Ishikawa (cell line): ENCODE measurements around the gene TANGO6.

ENCODE experiments used
- YY1 ChIP-seq: IDR thresholded peaks from 2 replicates; pipeline ENCODE4 v1.6.1; 2012; ENCODE audit warnings: low read depth
- ZBTB7A ChIP-seq: IDR thresholded peaks from 2 replicates; pipeline ENCODE4 v1.6.1; 2012; ENCODE audit warnings: low read depth
- TF ChIP-seq, protein P1 (sequence below): IDR thresholded peaks from 2 replicates; pipeline ENCODE4 v1.6.1; 2012; ENCODE audit warnings: low read depth, mild to moderate bottlenecking

- TF ChIP-seq, protein P1, sequence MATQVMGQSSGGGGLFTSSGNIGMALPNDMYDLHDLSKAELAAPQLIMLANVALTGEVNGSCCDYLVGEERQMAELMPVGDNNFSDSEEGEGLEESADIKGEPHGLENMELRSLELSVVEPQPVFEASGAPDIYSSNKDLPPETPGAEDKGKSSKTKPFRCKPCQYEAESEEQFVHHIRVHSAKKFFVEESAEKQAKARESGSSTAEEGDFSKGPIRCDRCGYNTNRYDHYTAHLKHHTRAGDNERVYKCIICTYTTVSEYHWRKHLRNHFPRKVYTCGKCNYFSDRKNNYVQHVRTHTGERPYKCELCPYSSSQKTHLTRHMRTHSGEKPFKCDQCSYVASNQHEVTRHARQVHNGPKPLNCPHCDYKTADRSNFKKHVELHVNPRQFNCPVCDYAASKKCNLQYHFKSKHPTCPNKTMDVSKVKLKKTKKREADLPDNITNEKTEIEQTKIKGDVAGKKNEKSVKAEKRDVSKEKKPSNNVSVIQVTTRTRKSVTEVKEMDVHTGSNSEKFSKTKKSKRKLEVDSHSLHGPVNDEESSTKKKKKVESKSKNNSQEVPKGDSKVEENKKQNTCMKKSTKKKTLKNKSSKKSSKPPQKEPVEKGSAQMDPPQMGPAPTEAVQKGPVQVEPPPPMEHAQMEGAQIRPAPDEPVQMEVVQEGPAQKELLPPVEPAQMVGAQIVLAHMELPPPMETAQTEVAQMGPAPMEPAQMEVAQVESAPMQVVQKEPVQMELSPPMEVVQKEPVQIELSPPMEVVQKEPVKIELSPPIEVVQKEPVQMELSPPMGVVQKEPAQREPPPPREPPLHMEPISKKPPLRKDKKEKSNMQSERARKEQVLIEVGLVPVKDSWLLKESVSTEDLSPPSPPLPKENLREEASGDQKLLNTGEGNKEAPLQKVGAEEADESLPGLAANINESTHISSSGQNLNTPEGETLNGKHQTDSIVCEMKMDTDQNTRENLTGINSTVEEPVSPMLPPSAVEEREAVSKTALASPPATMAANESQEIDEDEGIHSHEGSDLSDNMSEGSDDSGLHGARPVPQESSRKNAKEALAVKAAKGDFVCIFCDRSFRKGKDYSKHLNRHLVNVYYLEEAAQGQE: no peak
- TF ChIP-seq YY1: no peak
- TF ChIP-seq ZBTB7A: no peak
These were observed 16.7 kb upstream of the TANGO6 start for GRCh38 chr16:68826652-68827051.
